HCT116 (cell line): ENCODE data around the gene ITGA11. TPM values are rescaled to one million over a fixed set of nuclear protein-coding genes. Genes with fewer than 3 reads are reported as not detected.

Experiments
- ATAC-seq: fragments of 200-7000 bp; cut with Tn5 transposase; 2 replicates; pipeline ENCODE4 v1.9.1; 2020; ENCODE audit warnings: mild to moderate bottlenecking, moderate library complexity
- BruUV-seq: library from RNA; stranded (reverse); fragments of 400-500 nt; replicated peaks from 2 replicates; lab custom pipeline; 2021; lab: Mats Ljungman, UMichigan
- CTCF ChIA-PET: fragments of 300-600 bp; sonication (Branson Sonifier 250); formaldehyde crosslinking; loops from one replicate; lab custom pipeline; 2021; ENCODE audit warnings: antibody characterized with exemption; lab: Charles Lee
- POLR2A ChIA-PET: fragments of 300-600, 350-600 bp; sonication (Branson Sonifier 250); formaldehyde crosslinking; loops from one replicate; lab custom pipeline; 2021; ENCODE audit warnings: antibody characterized with exemption; lab: Charles Lee
- RAD21 ChIA-PET, 2 experiments: fragments of 300-600 bp; sonication (Branson Sonifier 250); formaldehyde crosslinking; loops; one replicate each; lab custom pipeline; 2023; ENCODE audit warnings: low total read pairs in 2 of 2; ENCODE audit not compliant: uncharacterized antibody in 2 of 2, unreplicated experiment in 2 of 2, low non-redundant PET in 1 of 2; lab: Charles Lee
- DNase-seq: peaks from one replicate; pipeline ENCODE4 v3.0.0-alpha.2; 2010; ENCODE audit warnings: low read depth, low spot score
- H2AFZ ChIP-seq: fragments of 200-600 bp; shearing (Covaris generic), sonication (generic); 2 replicates; pipeline ENCODE4 v1.6.1; 2017; ENCODE audit warnings: low read depth, mixed run types, mixed read lengths, antibody characterized with exemption, low read length; ENCODE audit not compliant: poor library complexity, severe bottlenecking
- H3K27ac ChIP-seq: 2 replicates; pipeline ENCODE4 v1.5.1; 2012; ENCODE audit warnings: low read depth, low read length
- H3K27me3 ChIP-seq: fragments of 200-600 bp; sonication (generic); 2 replicates; pipeline ENCODE4 v1.6.1; 2016; ENCODE audit warnings: mixed run types, low read length, mixed read lengths; ENCODE audit not compliant: insufficient read depth
- H3K36me3 ChIP-seq, 2 experiments: fragments of 200-500 bp in 1 of 2; fragments of 200-600 bp in 1 of 2; sonication (Bioruptor generic) in 1 of 2; sonication (generic) in 1 of 2; 2 replicates each; pipeline versions ENCODE4 v1.5.1 to v1.6.1; 2014 to 2016; ENCODE audit warnings: low read length in 2 of 2, inconsistent platforms in 1 of 2, mixed read lengths in 1 of 2, mixed run types in 1 of 2; ENCODE audit not compliant: insufficient read depth in 2 of 2, control insufficient read depth in 1 of 2
- H3K4me1 ChIP-seq, 2 experiments: fragments of 200-600 bp in 1 of 2; sonication (generic) in 1 of 2; 2 replicates each; pipeline versions ENCODE4 v1.5.1 to v1.6.1; 2012 to 2017; ENCODE audit warnings: low read length in 2 of 2, inconsistent platforms in 1 of 2, mild to moderate bottlenecking in 1 of 2, mixed read lengths in 1 of 2, mixed run types in 1 of 2, moderate library complexity in 1 of 2; ENCODE audit not compliant: insufficient read depth in 2 of 2, control insufficient read depth in 1 of 2
- H3K4me2 ChIP-seq: fragments of 200-600 bp; sonication (generic); 2 replicates; pipeline ENCODE4 v1.6.1; 2017; ENCODE audit warnings: mixed run types, low read length, mixed read lengths
- H3K4me3 ChIP-seq, 2 experiments: fragments of 200-600 bp in 1 of 2; sonication (generic) in 1 of 2; replicated peaks in 1 of 2; 2 replicates each; pipeline ENCODE4 v1.5.1; 2011 to 2016; ENCODE audit warnings: low read length in 2 of 2, control low read depth in 1 of 2, low read depth in 1 of 2, mild to moderate bottlenecking in 1 of 2, mixed read lengths in 1 of 2, mixed run types in 1 of 2
- H3K79me2 ChIP-seq: fragments of 200-600 bp; sonication (generic); 2 replicates; pipeline ENCODE4 v1.6.1; 2017; ENCODE audit warnings: mild to moderate bottlenecking, mixed run types, low read length, moderate library complexity, mixed read lengths; ENCODE audit not compliant: insufficient read depth
- H3K9ac ChIP-seq: fragments of 200-600 bp; sonication (generic); 2 replicates; pipeline ENCODE4 v1.6.1; 2016; ENCODE audit warnings: low read length, mixed read lengths
- H3K9me2 ChIP-seq: fragments of 200-600 bp; sonication (generic), shearing (Covaris generic); 2 replicates; pipeline ENCODE4 v1.6.1; 2017; ENCODE audit warnings: mixed run types, mild to moderate bottlenecking, moderate library complexity; ENCODE audit not compliant: insufficient read depth
- H3K9me3 ChIP-seq, 2 experiments: fragments of 200-500 bp in 1 of 2; fragments of 200-600 bp in 1 of 2; sonication (Bioruptor generic) in 1 of 2; sonication (generic) in 1 of 2; 2 replicates each; pipeline ENCODE4 v1.6.1; 2014 to 2017; ENCODE audit warnings: low read length in 2 of 2, mixed read lengths in 2 of 2, inconsistent platforms in 1 of 2, low read depth in 1 of 2, mild to moderate bottlenecking in 1 of 2, mixed run types in 1 of 2, moderate library complexity in 1 of 2; ENCODE audit not compliant: control insufficient read depth in 1 of 2, insufficient read depth in 1 of 2
- H4K20me1 ChIP-seq: fragments of 200-600 bp; sonication (generic), shearing (Covaris generic); 2 replicates; pipeline ENCODE4 v1.6.1; 2017; ENCODE audit warnings: mixed run types, mild to moderate bottlenecking, moderate library complexity; ENCODE audit not compliant: insufficient read depth
- CBX3 ChIP-seq: IDR thresholded peaks from 2 replicates; pipeline ENCODE4 v1.6.1; 2012; ENCODE audit warnings: low read depth
- CTCF ChIP-seq, 3 experiments: fragments of 200-600 bp in 1 of 3; sonication (generic) in 1 of 3; IDR thresholded peaks in 2 of 3; conservative IDR thresholded peaks in 1 of 3; 2 replicates each; pipeline ENCODE4 v1.5.1; 2012 to 2017; ENCODE audit warnings: low read depth in 2 of 3, low read length in 2 of 3, antibody characterized with exemption in 1 of 3, borderline replicate concordance in 1 of 3, control low read depth in 1 of 3, mild to moderate bottlenecking in 1 of 3, mixed read lengths in 1 of 3, mixed run types in 1 of 3, moderate library complexity in 1 of 3; ENCODE audit not compliant: insufficient read depth in 1 of 3
- ELF1 ChIP-seq: IDR thresholded peaks from 2 replicates; pipeline ENCODE4 v1.6.1; 2012; ENCODE audit warnings: low read depth, borderline replicate concordance
- POLR2A ChIP-seq: IDR thresholded peaks from 2 replicates; pipeline ENCODE4 v1.7.0; 2011; ENCODE audit warnings: borderline replicate concordance; ENCODE audit not compliant: insufficient read depth, insufficient read length; ENCODE audit errors: extremely low read depth
- POLR2AphosphoS5 ChIP-seq: IDR thresholded peaks from 2 replicates; pipeline ENCODE4 v1.6.1; 2011; ENCODE audit warnings: mild to moderate bottlenecking, low read depth, low read length, moderate library complexity
- RAD21 ChIP-seq: IDR thresholded peaks from 2 replicates; pipeline ENCODE4 v1.6.1; 2012; ENCODE audit warnings: low read depth, mild to moderate bottlenecking
- REST ChIP-seq: IDR thresholded peaks from 2 replicates; pipeline ENCODE4 v1.6.1; 2012; ENCODE audit warnings: low read depth
- SP1 ChIP-seq: IDR thresholded peaks from 2 replicates; pipeline ENCODE4 v1.6.1; 2012; ENCODE audit warnings: low read depth
- TCF7L2 ChIP-seq: IDR thresholded peaks from 2 replicates; pipeline ENCODE4 v1.7.0; 2011; ENCODE audit warnings: borderline replicate concordance, inconsistent platforms; ENCODE audit not compliant: insufficient read depth, insufficient read length; ENCODE audit errors: extremely low read depth
- ZFX ChIP-seq: fragments of 450-650 bp; IDR thresholded peaks from 2 replicates; pipeline ENCODE4 v1.6.1; 2017
- intact Hi-C: fragments of 100-400 bp; cut with micrococcal nuclease; formaldehyde crosslinking; loops from 2 replicates; pipeline ENCODE4 v1.10.0; 2022
- total RNA-seq: library from RNA; stranded (reverse); gene quantifications from one replicate; pipeline ENCODE4 v1.2.1, GENCODE V29; 2021; ENCODE audit not compliant: unreplicated experiment

ITGA11 gene
- total RNA-seq, 1 experiment from 2014 or later: not detected

GRCh38 chr15:68300115-68300940 is 131.6 kb downstream of the ITGA11 start:
- H3K27ac ChIP-seq: no peak overlapping the region
- CTCF ChIA-PET: no interaction called here
- no peaks in the 10 kb centered on the region; a peak in 1 of 4 replicates for H3K36me3 ChIP-seq
- RAD21 ChIA-PET: no interaction called here
- no peaks in the 10 kb centered on the region for H3K27me3 ChIP-seq
- H3K79me2 ChIP-seq: peaks cover 6% of the 10 kb centered on the region; the same call in 1 of the 2 replicates
- H3K4me2 ChIP-seq: no peak overlapping the region
- POLR2A ChIA-PET: no interaction called here
- no peak for TF ChIP-seq CTCF (IDR thresholded peaks at IDR 0.05 in 2 of 3, conservative IDR thresholded peaks at IDR 0.05 in 1 of 3; ENCODE audit: borderline replicate concordance in 1 of 3, insufficient read depth in 1 of 3, low read depth in 2 of 3, low read length in 2 of 3)
- no peak for TF ChIP-seq CBX3
- no peak for TF ChIP-seq RAD21
- no peak for TF ChIP-seq SP1
- no peak for TF ChIP-seq ELF1
- BruUV-seq: no TSS peak
- ATAC-seq (no peak), DNase-seq (no peak)
- intact Hi-C loops: no loop called here
- peaks cover 0 to 17% of the 10 kb centered on the region in 2 experiments; a peak in 1 of 4 replicates for H3K4me1 ChIP-seq
- H3K9me2 ChIP-seq: no peaks in the 10 kb centered on the region
- H2AFZ ChIP-seq: no peak overlapping the region
- H3K9me3 ChIP-seq: no peaks in the 10 kb centered on the region
- no peak overlapping the region for H3K4me3 ChIP-seq
- no peak overlapping the region for H3K9ac ChIP-seq
- H4K20me1 ChIP-seq: 0 out of 2 replicates have a peak, but pooled peaks cover 4% of the 10 kb centered on the region

GRCh38 chr15:68299436-68299835 is 132.5 kb downstream of the ITGA11 start:
- no peaks in the 10 kb centered on the region; a peak in 1 of 4 replicates for H3K36me3 ChIP-seq
- no peak overlapping the region for H3K4me3 ChIP-seq
- H3K79me2 ChIP-seq: peaks cover 7% of the 10 kb centered on the region; the same call in 1 of the 2 replicates
- H3K4me2 ChIP-seq: no peak overlapping the region
- no peak for ATAC-seq
- ChIA-PET RAD21 (no interaction called here), CTCF (no interaction called here), POLR2A (no interaction called here)
- intact Hi-C loops: no loop called here
- H2AFZ ChIP-seq: no peak overlapping the region
- H3K4me1 ChIP-seq: peaks cover 0 to 10% of the 10 kb centered on the region in 2 experiments; a peak in 1 of 4 replicates
- no peaks in the 10 kb centered on the region for H3K27me3 ChIP-seq
- no peak for DNase-seq
- no peaks in the 10 kb centered on the region for H3K9me3 ChIP-seq
- 0 out of 2 replicates have a peak, but pooled peaks cover 4% of the 10 kb centered on the region for H4K20me1 ChIP-seq
- H3K9ac ChIP-seq: no peak overlapping the region
- H3K9me2 ChIP-seq: no peaks in the 10 kb centered on the region
- BruUV-seq: TSS peak; percentile 14
- no peak overlapping the region for H3K27ac ChIP-seq
- TF ChIP-seq ZFX (no peak), REST (no peak), RAD21 (no peak), TCF7L2 (no peak), POLR2A (no peak), POLR2AphosphoS5 (no peak), CTCF (IDR thresholded peaks at IDR 0.05 in 2 of 3, conservative IDR thresholded peaks at IDR 0.05 in 1 of 3; ENCODE audit: borderline replicate concordance in 1 of 3, insufficient read depth in 1 of 3, low read depth in 2 of 3, low read length in 2 of 3) (no peak)
